ENCODE measurements around the gene DCLK1. TPM values are rescaled to one million over a fixed set of nuclear protein-coding genes. Genes with fewer than 3 reads are reported as not detected.
A peak's percentile ranks its signal among the peaks of the same experiment; 100 is the strongest.

DCLK1 gene
- total RNA-seq, 1 donor from 2014 or later, result 9.1 TPM

DNA sequence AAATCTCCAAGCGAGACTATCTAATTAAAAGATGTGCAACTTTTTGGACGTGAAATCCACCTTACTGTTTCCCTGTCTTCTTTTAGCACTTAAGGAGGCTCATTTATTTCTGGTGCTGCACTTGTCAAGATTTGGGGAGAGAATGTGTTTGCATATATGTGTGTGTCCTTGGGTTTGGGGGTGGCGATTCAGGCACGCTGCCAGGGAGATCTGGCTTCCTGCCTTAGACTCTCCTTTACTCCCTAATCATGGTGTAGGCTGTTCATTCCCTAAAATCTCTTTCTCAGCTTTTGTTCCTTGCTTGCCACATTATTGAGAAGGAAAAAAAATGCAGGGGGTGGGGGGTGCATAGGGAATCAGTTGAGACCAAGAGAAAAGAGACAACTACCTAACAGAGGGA is 271.2 kb downstream of the DCLK1 start:
- TF ChIP-seq CTCF (IDR thresholded peaks at IDR 0.05), result no peak
- no peaks in the 10 kb centered on the region for H3K27me3 Mint-ChIP-seq (ENCODE audit: unreplicated experiment)

DNA sequence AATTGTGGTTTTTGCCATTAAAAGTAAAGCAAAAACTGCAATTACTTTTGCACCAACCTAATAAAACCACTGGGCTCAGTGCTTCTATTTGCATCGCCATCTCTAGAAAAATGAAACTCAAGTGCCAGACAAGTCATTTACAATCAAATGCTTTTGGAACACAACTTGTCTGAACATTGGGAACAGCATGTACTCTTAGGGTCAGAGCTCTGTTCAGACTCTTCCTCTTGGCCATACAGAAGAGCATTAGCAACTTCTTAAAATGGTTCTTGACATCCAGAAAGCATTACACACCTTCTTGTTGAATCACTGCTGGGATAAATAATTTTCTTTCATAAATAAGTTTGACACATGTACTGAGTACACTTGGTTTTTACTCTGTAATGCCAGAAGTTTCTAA is 272.5 kb downstream of the DCLK1 start:
- Mint-ChIP-seq H3K4me3 (ENCODE audit: unreplicated experiment) (no peak overlapping the region), H3K9me3 (ENCODE audit: unreplicated experiment) (peaks cover 4% of the 10 kb centered on the region), H3K27me3 (ENCODE audit: unreplicated experiment) (no peaks in the 10 kb centered on the region), H3K36me3 (ENCODE audit: unreplicated experiment) (no peaks in the 10 kb centered on the region), H3K4me1 (ENCODE audit: unreplicated experiment) (peaks cover 51% of the 10 kb centered on the region), H3K27ac (ENCODE audit: unreplicated experiment) (peak overlapping the region; percentile 39)
- DNase-seq (ENCODE audit: extremely low spot score, unreplicated experiment), result no peak
- no peak for TF ChIP-seq CTCF (IDR thresholded peaks at IDR 0.05)

More for the DNA sequence above, 271.2 kb downstream of the DCLK1 start:
- Mint-ChIP-seq H3K4me3 (ENCODE audit: unreplicated experiment) (no peak overlapping the region), H3K4me1 (ENCODE audit: unreplicated experiment) (peaks cover 48% of the 10 kb centered on the region), H3K36me3 (ENCODE audit: unreplicated experiment) (no peaks in the 10 kb centered on the region), H3K27ac (ENCODE audit: unreplicated experiment) (no peak overlapping the region), H3K9me3 (ENCODE audit: unreplicated experiment) (peaks cover 4% of the 10 kb centered on the region)
- DNase-seq (ENCODE audit: extremely low spot score, unreplicated experiment), result no peak

- Mint-ChIP-seq H3K27me3 (ENCODE audit: unreplicated experiment) (no peaks in the 10 kb centered on the region), H3K36me3 (ENCODE audit: unreplicated experiment) (no peaks in the 10 kb centered on the region), H3K27ac (ENCODE audit: unreplicated experiment) (peak overlapping the region; percentile 73), H3K4me1 (ENCODE audit: unreplicated experiment) (peaks cover 51% of the 10 kb centered on the region), H3K9me3 (ENCODE audit: unreplicated experiment) (peaks cover 4% of the 10 kb centered on the region), H3K4me3 (ENCODE audit: unreplicated experiment) (peak overlapping the region; percentile 1)
- no peak for TF ChIP-seq CTCF (IDR thresholded peaks at IDR 0.05)
- no peak for DNase-seq (ENCODE audit: extremely low spot score, unreplicated experiment)
Measured at GRCh38 chr13:35857769-35858168, 273.4 kb downstream of the DCLK1 start.

GRCh38 chr13:35856721-35857364 is 274.3 kb downstream of the DCLK1 start:
- H3K27me3 Mint-ChIP-seq (ENCODE audit: unreplicated experiment), result no peaks in the 10 kb centered on the region
- DNase-seq (ENCODE audit: extremely low spot score, unreplicated experiment), result no peak

GRCh38 chr13:35856084-35856483 is 275.1 kb downstream of the DCLK1 start:
- H3K4me3 Mint-ChIP-seq (ENCODE audit: unreplicated experiment), result peak overlapping the region; percentile 6
- no peaks in the 10 kb centered on the region for H3K27me3 Mint-ChIP-seq (ENCODE audit: unreplicated experiment)
- H3K4me1 Mint-ChIP-seq (ENCODE audit: unreplicated experiment), result peaks cover 56% of the 10 kb centered on the region
- H3K9me3 Mint-ChIP-seq (ENCODE audit: unreplicated experiment), result peaks cover 4% of the 10 kb centered on the region
- no peaks in the 10 kb centered on the region for H3K36me3 Mint-ChIP-seq (ENCODE audit: unreplicated experiment)
- no peak for TF ChIP-seq CTCF (IDR thresholded peaks at IDR 0.05)
- no peak for DNase-seq (ENCODE audit: extremely low spot score, unreplicated experiment)
- H3K27ac Mint-ChIP-seq (ENCODE audit: unreplicated experiment), result peak overlapping the region; percentile 13

More at GRCh38 chr13:35856721-35857364, 274.3 kb downstream of the DCLK1 start:
- Mint-ChIP-seq H3K4me1 (ENCODE audit: unreplicated experiment) (peaks cover 51% of the 10 kb centered on the region), H3K36me3 (ENCODE audit: unreplicated experiment) (no peaks in the 10 kb centered on the region), H3K9me3 (ENCODE audit: unreplicated experiment) (no peaks in the 10 kb centered on the region), H3K27ac (ENCODE audit: unreplicated experiment) (peak overlapping the region; percentile 28), H3K4me3 (ENCODE audit: unreplicated experiment) (no peak overlapping the region)
- no peak for TF ChIP-seq CTCF (IDR thresholded peaks at IDR 0.05)
